Fibroblast of lung (primary cell): ENCODE measurements around the gene PRKCD. TPM values are rescaled to one million over a fixed set of nuclear protein-coding genes. Genes with fewer than 3 reads are reported as not detected.
A peak's percentile ranks its signal among the peaks of the same experiment; 100 is the strongest.

Experiments used
- DNase-seq, 2 donors: peaks; one replicate each; pipeline versions ENCODE4 v3.0.0 to v3.0.0-alpha.2; 2010; ENCODE audit warnings: low read depth in 2 of 2
- H2AFZ ChIP-seq: 2 replicates; pipeline ENCODE4 v1.5.1; 2012; ENCODE audit warnings: low read length, control low read depth, inconsistent platforms
- H3K27ac ChIP-seq: 2 replicates; pipeline ENCODE4 v1.5.1; 2011; ENCODE audit warnings: low read length, control low read depth; ENCODE audit not compliant: insufficient read depth
- H3K27me3 ChIP-seq: 2 replicates; pipeline ENCODE4 v1.5.1; 2011; ENCODE audit warnings: mild to moderate bottlenecking, low read length; ENCODE audit not compliant: control insufficient read depth, insufficient read depth
- H3K36me3 ChIP-seq: 2 replicates; pipeline ENCODE4 v1.5.1; 2011; ENCODE audit warnings: low read length; ENCODE audit not compliant: control insufficient read depth, insufficient read depth
- H3K4me1 ChIP-seq: 2 replicates; pipeline ENCODE4 v1.5.1; 2011; ENCODE audit warnings: low read length; ENCODE audit not compliant: control insufficient read depth, insufficient read depth; ENCODE audit errors: extremely low read depth
- H3K4me2 ChIP-seq: 2 replicates; pipeline ENCODE4 v1.5.1; 2011; ENCODE audit warnings: low read length, control low read depth; ENCODE audit not compliant: insufficient read depth; ENCODE audit errors: extremely low read depth
- H3K4me3 ChIP-seq, 4 experiments: fragments of 200-600 bp in 1 of 4; sonication (generic) in 1 of 4; replicated peaks in 1 of 4; 2 replicates each; pipeline ENCODE4 v1.5.1; 2011 to 2016; ENCODE audit warnings: low read length in 4 of 4, low read depth in 3 of 4, mild to moderate bottlenecking in 3 of 4, control low read depth in 2 of 4, inconsistent platforms in 1 of 4, mixed read lengths in 1 of 4; ENCODE audit not compliant: insufficient read depth in 1 of 4; ENCODE audit errors: control extremely low read depth in 1 of 4
- H3K79me2 ChIP-seq: 2 replicates; pipeline ENCODE4 v1.5.1; 2012; ENCODE audit warnings: mild to moderate bottlenecking, low read length, inconsistent platforms; ENCODE audit not compliant: control insufficient read depth, insufficient read depth
- H3K9ac ChIP-seq: 2 replicates; pipeline ENCODE4 v1.5.1; 2011; ENCODE audit warnings: mild to moderate bottlenecking, low read length, control low read depth; ENCODE audit not compliant: insufficient read depth
- H3K9me3 ChIP-seq: 2 replicates; pipeline ENCODE4 v1.5.1; 2012; ENCODE audit warnings: low read depth, low read length; ENCODE audit not compliant: control insufficient read depth, insufficient read depth
- H4K20me1 ChIP-seq: 2 replicates; pipeline ENCODE4 v1.5.1; 2011; ENCODE audit warnings: low read length; ENCODE audit not compliant: control insufficient read depth, insufficient read depth; ENCODE audit errors: extremely low read depth
- CTCF ChIP-seq, 2 donors: IDR thresholded peaks in 1 of 2; conservative IDR thresholded peaks in 1 of 2; 1 replicate in 1 of 2; 2 replicates in 1 of 2; pipeline ENCODE4 v1.5.1; 2011 to 2012; ENCODE audit warnings: low read length in 2 of 2, control low read depth in 1 of 2, inconsistent platforms in 1 of 2, low read depth in 1 of 2, mild to moderate bottlenecking in 1 of 2
- EZH2 ChIP-seq: IDR thresholded peaks from 2 replicates; pipeline ENCODE4 v1.5.1; 2012; ENCODE audit warnings: low read length, control low read depth, mild to moderate bottlenecking; ENCODE audit errors: missing control alignments
- polyA plus RNA-seq, 2 donors: library from polyadenylated mRNA; depleted of rRNA in 1 of 2; stranded (reverse) in 1 of 2; unstranded in 1 of 2; fragments of >200 nt; gene quantifications; 2 replicates each; pipeline ENCODE4 v1.2.1, GENCODE V29; 2011 to 2012; ENCODE audit warnings: missing spikeins in 1 of 2
- total RNA-seq: library from RNA; depleted of rRNA; stranded (reverse); fragments of >200 nt; gene quantifications from 2 replicates; pipeline ENCODE4 v1.2.1, GENCODE V29; 2014

The PRKCD gene
- total and polyA plus RNA-seq, 2 donors (not counting 1 experiment from before 2014, with no cell fraction given), result 3.8 to 21.2 TPM

GRCh38 chr3:53163444-53164387 lies 2.7 kb downstream of the PRKCD start:
- TF ChIP-seq CTCF (conservative IDR thresholded peaks at IDR 0.05 in 1 of 2, IDR thresholded peaks at IDR 0.05 in 1 of 2; ENCODE audit: low read depth in 1 of 2, low read length in 2 of 2) (no peak), EZH2 (no peak)
- no peak for DNase-seq
- Histone ChIP-seq H3K9ac (no peak overlapping the region), H3K9me3 (no peaks in the 10 kb centered on the region), H3K27me3 (no peaks in the 10 kb centered on the region), H2AFZ (no peak overlapping the region), H3K4me3 (peak overlapping the region in 1 of 4 experiments; percentile 88), H3K27ac (no peak overlapping the region), H3K4me1 (peaks cover 20% of the 10 kb centered on the region), H3K79me2 (peaks cover 13% of the 10 kb centered on the region), H4K20me1 (no peaks in the 10 kb centered on the region), H3K4me2 (no peak overlapping the region), H3K36me3 (no peaks in the 10 kb centered on the region)

DNA sequence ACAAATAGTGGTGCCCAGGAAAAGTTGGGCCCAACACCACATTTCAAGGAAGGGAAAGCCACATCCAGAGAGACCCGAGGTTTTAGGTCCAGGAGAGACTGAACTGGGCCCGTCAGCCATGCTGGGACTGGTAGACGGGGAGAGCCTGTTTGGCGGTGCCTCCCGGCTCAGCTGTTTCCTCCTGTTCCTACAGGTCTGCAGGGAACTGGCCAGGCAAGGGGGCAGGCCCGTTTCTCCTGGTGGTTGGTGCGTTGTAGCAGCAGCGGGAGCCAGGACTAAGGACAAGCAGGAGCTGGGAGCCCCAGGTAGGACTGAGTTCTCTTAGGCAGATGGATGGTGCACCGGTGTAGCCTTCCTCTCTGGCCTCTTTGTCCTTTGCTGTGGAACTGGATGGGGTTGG lies 3.9 kb downstream of the PRKCD start:
- no peaks in the 10 kb centered on the region for H3K9me3 ChIP-seq
- no peaks in the 10 kb centered on the region for H3K36me3 ChIP-seq
- no peaks in the 10 kb centered on the region for H3K27me3 ChIP-seq
- no peak for DNase-seq
- H3K4me2 ChIP-seq, result no peak overlapping the region
- TF ChIP-seq EZH2 (no peak), CTCF (conservative IDR thresholded peaks at IDR 0.05 in 1 of 2, IDR thresholded peaks at IDR 0.05 in 1 of 2; ENCODE audit: low read depth in 1 of 2, low read length in 2 of 2) (no peak)
- no peak overlapping the region for H2AFZ ChIP-seq
- no peak overlapping the region for H3K9ac ChIP-seq
- peaks cover 19% of the 10 kb centered on the region for H3K4me1 ChIP-seq
- no peaks in the 10 kb centered on the region for H4K20me1 ChIP-seq
- no peak overlapping the region for H3K4me3 ChIP-seq
- no peak overlapping the region for H3K27ac ChIP-seq
- H3K79me2 ChIP-seq, result peaks cover 13% of the 10 kb centered on the region

GRCh38 chr3:53166206-53166605 lies 5.2 kb downstream of the PRKCD start:
- H3K27ac ChIP-seq, result no peak overlapping the region
- peaks cover 13% of the 10 kb centered on the region for H3K79me2 ChIP-seq
- H3K36me3 ChIP-seq, result no peaks in the 10 kb centered on the region
- H3K4me1 ChIP-seq, result peaks cover 14% of the 10 kb centered on the region
- no peaks in the 10 kb centered on the region for H3K27me3 ChIP-seq
- H3K4me2 ChIP-seq, result no peak overlapping the region
- no peak overlapping the region for H3K4me3 ChIP-seq
- TF ChIP-seq CTCF (conservative IDR thresholded peaks at IDR 0.05 in 1 of 2, IDR thresholded peaks at IDR 0.05 in 1 of 2; ENCODE audit: low read depth in 1 of 2, low read length in 2 of 2), result no peak
- no peak for TF ChIP-seq EZH2
- no peak overlapping the region for H2AFZ ChIP-seq
- H3K9me3 ChIP-seq, result no peaks in the 10 kb centered on the region
- DNase-seq, result no peak
- H3K9ac ChIP-seq, result no peak overlapping the region
- no peaks in the 10 kb centered on the region for H4K20me1 ChIP-seq
